ENCODE data around the gene NLGN4Y.

The NLGN4Y gene

GRCh38 chrY:14524272-14525231 lies at the start of gene NLGN4Y:
Gene NLGN4Y, plus strand, starts transcription at chrY:14524529. Its CDS starts 97,591 bp downstream, at chrY:14622120.
- peak within 1 kb of the TSS; percentile 25 for H3K4me3 ChIP-seq (ENCODE audit: low read length)
- peaks cover 10% of the 10 kb centered on the region for H3K27me3 ChIP-seq (ENCODE audit: control insufficient read depth, insufficient read depth, low read length)
- no peaks in the 10 kb centered on the region for H3K36me3 ChIP-seq (ENCODE audit: control insufficient read depth, insufficient read depth, low read length)
- peak within 1 kb of the TSS; percentile 50 for H3K9ac ChIP-seq (ENCODE audit: low read length)
- no peaks in the 10 kb centered on the region for H3K9me3 ChIP-seq (ENCODE audit: control insufficient read depth, low read length)
- H3K4me1 ChIP-seq (ENCODE audit: control insufficient read depth, insufficient read depth, low read length): no peaks in the 10 kb centered on the region

GRCh38 chrY:14485935-14486334 lies 38.4 kb upstream of the NLGN4Y start:
- Histone ChIP-seq H3K4me1 (ENCODE audit: control insufficient read depth, insufficient read depth, low read length) (no peaks in the 10 kb centered on the region), H3K36me3 (ENCODE audit: control insufficient read depth, insufficient read depth, low read length) (no peaks in the 10 kb centered on the region), H3K9me3 (ENCODE audit: control insufficient read depth, low read length) (no peaks in the 10 kb centered on the region), H3K27me3 (ENCODE audit: control insufficient read depth, insufficient read depth, low read length) (no peaks in the 10 kb centered on the region), H3K9ac (ENCODE audit: low read length) (no peak overlapping the region), H3K4me3 (ENCODE audit: low read length) (no peak overlapping the region)

GRCh38 chrY:14490226-14490625 lies 34.1 kb upstream of the NLGN4Y start:
- H3K9me3 ChIP-seq (ENCODE audit: control insufficient read depth, low read length): no peaks in the 10 kb centered on the region

GRCh38 chrY:14498071-14498470 lies 26.3 kb upstream of the NLGN4Y start:
- Histone ChIP-seq H3K4me1 (ENCODE audit: control insufficient read depth, insufficient read depth, low read length) (no peaks in the 10 kb centered on the region), H3K9ac (ENCODE audit: low read length) (no peak overlapping the region), H3K9me3 (ENCODE audit: control insufficient read depth, low read length) (no peaks in the 10 kb centered on the region), H3K27me3 (ENCODE audit: control insufficient read depth, insufficient read depth, low read length) (no peaks in the 10 kb centered on the region), H3K36me3 (ENCODE audit: control insufficient read depth, insufficient read depth, low read length) (no peaks in the 10 kb centered on the region), H3K4me3 (ENCODE audit: low read length) (no peak overlapping the region)

More at GRCh38 chrY:14490226-14490625, 34.1 kb upstream of the NLGN4Y start:
- Histone ChIP-seq H3K36me3 (ENCODE audit: control insufficient read depth, insufficient read depth, low read length) (no peaks in the 10 kb centered on the region), H3K4me1 (ENCODE audit: control insufficient read depth, insufficient read depth, low read length) (no peaks in the 10 kb centered on the region), H3K27me3 (ENCODE audit: control insufficient read depth, insufficient read depth, low read length) (no peaks in the 10 kb centered on the region), H3K4me3 (ENCODE audit: low read length) (no peak overlapping the region), H3K9ac (ENCODE audit: low read length) (no peak overlapping the region)

- no peak overlapping the region for H3K4me3 ChIP-seq (ENCODE audit: low read length)
- no peaks in the 10 kb centered on the region for H3K27me3 ChIP-seq (ENCODE audit: control insufficient read depth, insufficient read depth, low read length)
- H3K4me1 ChIP-seq (ENCODE audit: control insufficient read depth, insufficient read depth, low read length): no peaks in the 10 kb centered on the region
- H3K9ac ChIP-seq (ENCODE audit: low read length): no peak overlapping the region
- no peaks in the 10 kb centered on the region for H3K9me3 ChIP-seq (ENCODE audit: control insufficient read depth, low read length)
- H3K36me3 ChIP-seq (ENCODE audit: control insufficient read depth, insufficient read depth, low read length): no peaks in the 10 kb centered on the region
Measured at GRCh38 chrY:14504592-14504991, 19.7 kb upstream of the NLGN4Y start.

GRCh38 chrY:14522379-14522950 lies 1.9 kb upstream of the NLGN4Y start:
- H3K4me3 ChIP-seq (ENCODE audit: low read length): no peak overlapping the region
- H3K9me3 ChIP-seq (ENCODE audit: control insufficient read depth, low read length): no peaks in the 10 kb centered on the region
- no peaks in the 10 kb centered on the region for H3K4me1 ChIP-seq (ENCODE audit: control insufficient read depth, insufficient read depth, low read length)
- H3K9ac ChIP-seq (ENCODE audit: low read length): no peak overlapping the region
- H3K27me3 ChIP-seq (ENCODE audit: control insufficient read depth, insufficient read depth, low read length): peaks cover 10% of the 10 kb centered on the region
- no peaks in the 10 kb centered on the region for H3K36me3 ChIP-seq (ENCODE audit: control insufficient read depth, insufficient read depth, low read length)

- H3K9ac ChIP-seq (ENCODE audit: low read length): peak overlapping the region; percentile 50
- H3K4me3 ChIP-seq (ENCODE audit: low read length): peak overlapping the region; percentile 25
Measured at GRCh38 chrY:14523491-14524271, 648 bp upstream of the NLGN4Y start.

GRCh38 chrY:14525315-14525714 lies 986 bp downstream of the NLGN4Y start:
- Histone ChIP-seq H3K27me3 (ENCODE audit: control insufficient read depth, insufficient read depth, low read length) (peaks cover 10% of the 10 kb centered on the region), H3K4me1 (ENCODE audit: control insufficient read depth, insufficient read depth, low read length) (no peaks in the 10 kb centered on the region), H3K36me3 (ENCODE audit: control insufficient read depth, insufficient read depth, low read length) (no peaks in the 10 kb centered on the region), H3K9me3 (ENCODE audit: control insufficient read depth, low read length) (no peaks in the 10 kb centered on the region), H3K4me3 (ENCODE audit: low read length) (no peak overlapping the region), H3K9ac (ENCODE audit: low read length) (peak overlapping the region; percentile 50)

More at GRCh38 chrY:14523491-14524271, 648 bp upstream of the NLGN4Y start:
- Histone ChIP-seq H3K36me3 (ENCODE audit: control insufficient read depth, insufficient read depth, low read length) (no peaks in the 10 kb centered on the region), H3K27me3 (ENCODE audit: control insufficient read depth, insufficient read depth, low read length) (peaks cover 10% of the 10 kb centered on the region), H3K4me1 (ENCODE audit: control insufficient read depth, insufficient read depth, low read length) (no peaks in the 10 kb centered on the region), H3K9me3 (ENCODE audit: control insufficient read depth, low read length) (no peaks in the 10 kb centered on the region)

GRCh38 chrY:14528361-14528760 lies 4.0 kb downstream of the NLGN4Y start:
- Histone ChIP-seq H3K36me3 (ENCODE audit: control insufficient read depth, insufficient read depth, low read length) (no peaks in the 10 kb centered on the region), H3K4me1 (ENCODE audit: control insufficient read depth, insufficient read depth, low read length) (no peaks in the 10 kb centered on the region), H3K27me3 (ENCODE audit: control insufficient read depth, insufficient read depth, low read length) (peaks cover 10% of the 10 kb centered on the region), H3K9ac (ENCODE audit: low read length) (no peak overlapping the region), H3K4me3 (ENCODE audit: low read length) (no peak overlapping the region), H3K9me3 (ENCODE audit: control insufficient read depth, low read length) (no peaks in the 10 kb centered on the region)

- H3K4me3 ChIP-seq (ENCODE audit: low read length): no peak overlapping the region
- H3K4me1 ChIP-seq (ENCODE audit: control insufficient read depth, insufficient read depth, low read length): no peaks in the 10 kb centered on the region
- H3K9ac ChIP-seq (ENCODE audit: low read length): no peak overlapping the region
- no peaks in the 10 kb centered on the region for H3K36me3 ChIP-seq (ENCODE audit: control insufficient read depth, insufficient read depth, low read length)
- no peaks in the 10 kb centered on the region for H3K27me3 ChIP-seq (ENCODE audit: control insufficient read depth, insufficient read depth, low read length)
- H3K9me3 ChIP-seq (ENCODE audit: control insufficient read depth, low read length): no peaks in the 10 kb centered on the region
Measured at GRCh38 chrY:14536703-14537102, 12.4 kb downstream of the NLGN4Y start.

- Histone ChIP-seq H3K9ac (ENCODE audit: low read length) (no peak overlapping the region), H3K4me3 (ENCODE audit: low read length) (no peak overlapping the region), H3K36me3 (ENCODE audit: control insufficient read depth, insufficient read depth, low read length) (no peaks in the 10 kb centered on the region), H3K9me3 (ENCODE audit: control insufficient read depth, low read length) (no peaks in the 10 kb centered on the region), H3K27me3 (ENCODE audit: control insufficient read depth, insufficient read depth, low read length) (no peaks in the 10 kb centered on the region), H3K4me1 (ENCODE audit: control insufficient read depth, insufficient read depth, low read length) (no peaks in the 10 kb centered on the region)
Measured at GRCh38 chrY:14543506-14543905, 19.2 kb downstream of the NLGN4Y start.

- H3K4me3 ChIP-seq (ENCODE audit: low read length): no peak overlapping the region
- no peaks in the 10 kb centered on the region for H3K9me3 ChIP-seq (ENCODE audit: control insufficient read depth, low read length)
- H3K27me3 ChIP-seq (ENCODE audit: control insufficient read depth, insufficient read depth, low read length): no peaks in the 10 kb centered on the region
- no peaks in the 10 kb centered on the region for H3K36me3 ChIP-seq (ENCODE audit: control insufficient read depth, insufficient read depth, low read length)
- H3K4me1 ChIP-seq (ENCODE audit: control insufficient read depth, insufficient read depth, low read length): no peaks in the 10 kb centered on the region
- H3K9ac ChIP-seq (ENCODE audit: low read length): no peak overlapping the region
Measured at GRCh38 chrY:14581294-14581693, 57.0 kb downstream of the NLGN4Y start.
